Transverse colon (tissue), 3 donors: ENCODE measurements around the gene GDF7.

Experiments
- CTCF ChIP-seq, 5 experiments: fragments of 200-600 bp in 3 of 5; fragments of 450-650 bp in 2 of 5; sonication (generic) in 3 of 5; IDR thresholded peaks; 1 replicate in 2 of 5; 2 replicates in 3 of 5; pipeline ENCODE4 v1.5.1; 2016 to 2017; ENCODE audit warnings: antibody characterized with exemption in 5 of 5, inconsistent platforms in 3 of 5, mild to moderate bottlenecking in 2 of 5, moderate library complexity in 1 of 5
- POLR2A ChIP-seq: fragments of 450-650 bp; IDR thresholded peaks from one replicate; pipeline ENCODE4 v1.6.1; 2016; ENCODE audit warnings: antibody characterized with exemption, mild to moderate bottlenecking, moderate library complexity

- TF ChIP-seq CTCF (IDR thresholded peaks at IDR 0.05) (no peak), POLR2A (no peak)
Observed at GRCh38 chr2:20657522-20658235, 9.3 kb upstream of the GDF7 start.
